GM23338 (cell line): ENCODE data around the gene WSCD2. TPM values are rescaled to one million over a fixed set of nuclear protein-coding genes. Genes with fewer than 3 reads are reported as not detected.

Experiments used
- ATAC-seq: fragments of 200-7000 bp; cut with Tn5 transposase; 3 replicates; pipeline ENCODE4 v1.9.1; 2020
- DNase-seq: peaks from one replicate; pipeline ENCODE4 v3.0.0-alpha.2; 2015; ENCODE audit warnings: low spot score
- H2AFZ ChIP-seq: fragments of 200-600 bp; sonication (generic); 2 replicates; pipeline ENCODE4 v1.8.0; 2016; ENCODE audit warnings: antibody characterized with exemption, mild to moderate bottlenecking, moderate library complexity
- H3F3A ChIP-seq: fragments of 200-600 bp; sonication (generic); replicated peaks from 2 replicates; pipeline ENCODE4 v1.8.0; 2017; ENCODE audit warnings: antibody characterized with exemption, mixed run types, low read depth
- H3K27ac ChIP-seq: fragments of 200-600 bp; sonication (generic); 2 replicates; pipeline ENCODE4 v1.6.1; 2016; ENCODE audit warnings: low read depth
- H3K27me3 ChIP-seq: fragments of 200-600 bp; sonication (generic); 2 replicates; pipeline ENCODE4 v1.8.0; 2016; ENCODE audit warnings: mild to moderate bottlenecking, mixed run types, moderate library complexity; ENCODE audit not compliant: insufficient read depth
- H3K36me3 ChIP-seq: fragments of 200-600 bp; sonication (generic); 2 replicates; pipeline ENCODE4 v1.8.0; 2016; ENCODE audit warnings: mild to moderate bottlenecking; ENCODE audit not compliant: insufficient read depth
- H3K4me1 ChIP-seq: fragments of 200-600 bp; sonication (generic); 2 replicates; pipeline ENCODE4 v1.8.0; 2016; ENCODE audit warnings: mild to moderate bottlenecking, moderate library complexity; ENCODE audit not compliant: insufficient read depth
- H3K4me2 ChIP-seq: fragments of 200-600 bp; sonication (generic); 2 replicates; pipeline ENCODE4 v1.7.1; 2017; ENCODE audit warnings: mixed run types
- H3K4me3 ChIP-seq: fragments of 200-600 bp; sonication (generic); 2 replicates; pipeline ENCODE4 v1.6.1; 2016; ENCODE audit warnings: mixed run types
- H3K79me2 ChIP-seq: fragments of 200-600 bp; sonication (generic); replicated peaks from 2 replicates; pipeline ENCODE4 v1.8.0; 2017; ENCODE audit warnings: mild to moderate bottlenecking; ENCODE audit not compliant: insufficient read depth
- H3K9me2 ChIP-seq: fragments of 200-600 bp; sonication (generic); 2 replicates; pipeline ENCODE4 v1.8.0; 2017; ENCODE audit not compliant: insufficient read depth
- H4K20me1 ChIP-seq: fragments of 200-600 bp; sonication (generic); replicated peaks from 2 replicates; pipeline ENCODE4 v1.8.0; 2017; ENCODE audit warnings: mild to moderate bottlenecking; ENCODE audit not compliant: insufficient read depth
- H3K27ac Mint-ChIP-seq: 2 replicates; pipeline ENCODE4 v1.8.0; 2020; ENCODE audit warnings: inconsistent platforms, mild to moderate bottlenecking, moderate library complexity, mixed read lengths
- H3K27me3 Mint-ChIP-seq: 3 replicates; pipeline ENCODE4 v1.8.0; 2022; ENCODE audit warnings: low read depth, mild to moderate bottlenecking, moderate library complexity, mixed read lengths, inconsistent platforms; ENCODE audit not compliant: insufficient read depth, poor library complexity
- H3K36me3 Mint-ChIP-seq: 3 replicates; pipeline ENCODE4 v1.8.0; 2021; ENCODE audit warnings: low read depth, mild to moderate bottlenecking, inconsistent platforms, moderate library complexity, mixed read lengths
- H3K4me1 Mint-ChIP-seq: 3 replicates; pipeline ENCODE4 v1.8.0; 2020; ENCODE audit warnings: mild to moderate bottlenecking, inconsistent platforms, mixed read lengths
- H3K4me3 Mint-ChIP-seq: 3 replicates; pipeline ENCODE4 v1.8.0; 2021; ENCODE audit warnings: moderate library complexity, mild to moderate bottlenecking, inconsistent platforms, mixed read lengths
- H3K9me3 Mint-ChIP-seq: 3 replicates; pipeline ENCODE4 v1.8.0; 2020; ENCODE audit warnings: moderate library complexity, mild to moderate bottlenecking, inconsistent platforms, mixed read lengths
- CREB1 ChIP-seq: fragments of 250-450 bp; sonication (Bioruptor Pico); IDR thresholded peaks from 2 replicates; pipeline ENCODE4 v1.5.0; 2020; ENCODE audit warnings: low read depth, mild to moderate bottlenecking, moderate library complexity
- EZH2 ChIP-seq: fragments of 200-600 bp; sonication (generic); IDR thresholded peaks from one replicate; pipeline ENCODE4 v1.8.0; 2017; ENCODE audit warnings: antibody characterized with exemption, mild to moderate bottlenecking, low read depth; ENCODE audit not compliant: unreplicated experiment
- EZH2phosphoT487 ChIP-seq: fragments of 200-600 bp; sonication (generic); IDR thresholded peaks from one replicate; pipeline ENCODE4 v1.8.1; 2018; ENCODE audit warnings: antibody characterized with exemption; ENCODE audit not compliant: unreplicated experiment
- JUNB ChIP-seq: IDR thresholded peaks from one replicate; pipeline ENCODE4 v1.6.1; 2016; ENCODE audit warnings: antibody characterized with exemption; ENCODE audit not compliant: unreplicated experiment
- NANOG ChIP-seq: IDR thresholded peaks from 2 replicates; pipeline ENCODE4 v1.6.1; 2016; ENCODE audit warnings: antibody characterized with exemption, borderline replicate concordance
- POLR2AphosphoS5 ChIP-seq: IDR thresholded peaks from 2 replicates; pipeline ENCODE4 v1.6.1; 2016; ENCODE audit warnings: antibody characterized with exemption, low read depth
- STAT1 ChIP-seq: IDR thresholded peaks from one replicate; pipeline ENCODE4 v1.6.1; 2016; ENCODE audit warnings: antibody characterized with exemption; ENCODE audit not compliant: unreplicated experiment
- ZNF114 ChIP-seq: fragments of 250-450 bp; sonication (Bioruptor Pico); IDR thresholded peaks from 2 replicates; pipeline ENCODE4 v1.5.0; 2020; ENCODE audit warnings: mild to moderate bottlenecking, moderate library complexity
- ZNF331 ChIP-seq: fragments of 250-450 bp; sonication (Bioruptor Pico); IDR thresholded peaks from 2 replicates; pipeline ENCODE4 v1.5.0; 2020; ENCODE audit warnings: low read depth, mild to moderate bottlenecking, moderate library complexity
- polyA plus RNA-seq: library from polyadenylated mRNA; unstranded; fragments of >200 nt; fragmentation: Nextera tagmentation; extraction: Ambion mirVana; gene quantifications from 2 replicates; pipeline ENCODE4 v1.2.1, GENCODE V29; 2016
- total RNA-seq: library from RNA; depleted of rRNA; stranded (reverse); fragments of >200 nt; shearing (Covaris generic); gene quantifications from 2 replicates; pipeline ENCODE4 v1.2.3, GENCODE V29; 2014
- TF ChIP-seq, protein P1 (sequence below): IDR thresholded peaks from one replicate; pipeline ENCODE4 v1.6.1; 2018; ENCODE audit warnings: antibody characterized with exemption; ENCODE audit not compliant: unreplicated experiment
- TF ChIP-seq, protein P2 (sequence below), 2 experiments: fragments of 200-600 bp in 1 of 2; sonication (generic) in 1 of 2; conservative IDR thresholded peaks; 2 replicates each; pipeline versions ENCODE4 v1.5.1 to v1.6.1; 2016 to 2017; ENCODE audit warnings: antibody characterized with exemption in 2 of 2, low read depth in 2 of 2, mild to moderate bottlenecking in 2 of 2, moderate library complexity in 1 of 2
- TF ChIP-seq, protein P3 (sequence below): IDR thresholded peaks from 2 replicates; pipeline ENCODE4 v1.6.1; 2016; ENCODE audit warnings: antibody characterized with exemption
- TF ChIP-seq, protein P4 (sequence below): fragments of 250-450 bp; sonication (Bioruptor Pico); IDR thresholded peaks from 2 replicates; pipeline ENCODE4 v1.5.0; 2020; ENCODE audit warnings: mild to moderate bottlenecking, moderate library complexity

The WSCD2 gene
- total and polyA plus RNA-seq, 2 experiments from 2014 or later: 0.66 to 3.1 TPM

DNA sequence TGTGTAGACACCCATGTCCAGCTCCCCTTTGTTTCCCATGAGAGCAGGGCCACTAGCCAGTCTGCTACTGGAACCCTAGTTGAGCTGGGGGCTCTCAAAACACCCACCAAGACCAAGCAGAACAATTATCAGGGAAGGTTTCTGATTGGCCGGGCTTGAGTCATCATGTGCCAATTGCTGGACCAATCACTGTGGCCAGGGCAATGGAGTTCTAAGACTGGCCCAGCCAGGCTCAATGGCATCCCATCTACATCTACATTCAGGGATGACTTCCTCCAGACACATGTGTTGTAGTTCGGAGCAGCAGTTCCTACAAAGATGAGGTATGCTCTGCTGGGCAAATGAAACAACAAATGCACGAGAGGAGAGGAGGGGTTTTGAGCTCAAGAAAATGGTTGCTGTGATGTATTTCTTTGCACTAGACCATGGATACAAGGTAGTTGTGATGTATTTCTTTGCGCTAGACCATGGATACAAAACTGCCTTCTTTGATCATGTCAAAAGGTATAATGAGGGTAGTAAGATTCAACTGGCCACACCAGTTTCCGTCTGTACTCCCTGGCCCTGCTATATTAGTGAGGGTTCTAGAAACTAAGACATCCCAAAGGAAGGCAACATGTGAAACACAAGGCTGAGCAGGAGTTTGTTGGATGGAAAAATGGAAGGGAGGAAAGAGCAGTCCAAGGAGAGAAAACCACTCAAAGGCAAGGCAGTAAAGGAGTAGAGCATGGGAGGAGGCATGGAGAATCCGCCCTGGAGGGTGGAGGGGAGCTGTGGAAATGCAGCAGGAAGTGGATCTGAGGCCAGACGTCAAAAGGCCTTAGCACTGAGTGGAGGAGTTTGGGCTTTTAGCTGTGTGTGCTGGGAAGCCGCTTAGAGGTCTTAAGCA is 8.9 kb upstream of the WSCD2 start:
- Mint-ChIP-seq H3K4me1 (peaks cover 32% of the 10 kb centered on the region), H3K27me3 (peaks cover 5% of the 10 kb centered on the region), H3K9me3 (no peaks in the 10 kb centered on the region), H3K4me3 (no peak overlapping the region; the same call in 2 of the 3 replicates), H3K36me3 (no peaks in the 10 kb centered on the region), H3K27ac (no peak overlapping the region; the same call in 1 of the 2 replicates)
- peak overlapping the region; percentile 91 for H2AFZ ChIP-seq
- no peaks in the 10 kb centered on the region for H3K27me3 ChIP-seq
- no peak overlapping the region for H3K4me2 ChIP-seq
- no peaks in the 10 kb centered on the region for H3K79me2 ChIP-seq
- no peak; the same call in 2 of the 3 replicates for ATAC-seq
- no peak overlapping the region for H3K27ac ChIP-seq
- no peaks in the 10 kb centered on the region for H3K36me3 ChIP-seq
- peaks cover 19% of the 10 kb centered on the region for H3K4me1 ChIP-seq
- TF ChIP-seq EZH2phosphoT487 (no peak), ZNF114 (no peak), CREB1 (no peak), NANOG (no peak), EZH2 (no peak), ZNF331 (CRISPR knock-in tag) (no peak), STAT1 (no peak), POLR2AphosphoS5 (no peak), JUNB (no peak)
- TF ChIP-seq, protein P1, sequence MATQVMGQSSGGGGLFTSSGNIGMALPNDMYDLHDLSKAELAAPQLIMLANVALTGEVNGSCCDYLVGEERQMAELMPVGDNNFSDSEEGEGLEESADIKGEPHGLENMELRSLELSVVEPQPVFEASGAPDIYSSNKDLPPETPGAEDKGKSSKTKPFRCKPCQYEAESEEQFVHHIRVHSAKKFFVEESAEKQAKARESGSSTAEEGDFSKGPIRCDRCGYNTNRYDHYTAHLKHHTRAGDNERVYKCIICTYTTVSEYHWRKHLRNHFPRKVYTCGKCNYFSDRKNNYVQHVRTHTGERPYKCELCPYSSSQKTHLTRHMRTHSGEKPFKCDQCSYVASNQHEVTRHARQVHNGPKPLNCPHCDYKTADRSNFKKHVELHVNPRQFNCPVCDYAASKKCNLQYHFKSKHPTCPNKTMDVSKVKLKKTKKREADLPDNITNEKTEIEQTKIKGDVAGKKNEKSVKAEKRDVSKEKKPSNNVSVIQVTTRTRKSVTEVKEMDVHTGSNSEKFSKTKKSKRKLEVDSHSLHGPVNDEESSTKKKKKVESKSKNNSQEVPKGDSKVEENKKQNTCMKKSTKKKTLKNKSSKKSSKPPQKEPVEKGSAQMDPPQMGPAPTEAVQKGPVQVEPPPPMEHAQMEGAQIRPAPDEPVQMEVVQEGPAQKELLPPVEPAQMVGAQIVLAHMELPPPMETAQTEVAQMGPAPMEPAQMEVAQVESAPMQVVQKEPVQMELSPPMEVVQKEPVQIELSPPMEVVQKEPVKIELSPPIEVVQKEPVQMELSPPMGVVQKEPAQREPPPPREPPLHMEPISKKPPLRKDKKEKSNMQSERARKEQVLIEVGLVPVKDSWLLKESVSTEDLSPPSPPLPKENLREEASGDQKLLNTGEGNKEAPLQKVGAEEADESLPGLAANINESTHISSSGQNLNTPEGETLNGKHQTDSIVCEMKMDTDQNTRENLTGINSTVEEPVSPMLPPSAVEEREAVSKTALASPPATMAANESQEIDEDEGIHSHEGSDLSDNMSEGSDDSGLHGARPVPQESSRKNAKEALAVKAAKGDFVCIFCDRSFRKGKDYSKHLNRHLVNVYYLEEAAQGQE: no peak
- TF ChIP-seq, protein P2, sequence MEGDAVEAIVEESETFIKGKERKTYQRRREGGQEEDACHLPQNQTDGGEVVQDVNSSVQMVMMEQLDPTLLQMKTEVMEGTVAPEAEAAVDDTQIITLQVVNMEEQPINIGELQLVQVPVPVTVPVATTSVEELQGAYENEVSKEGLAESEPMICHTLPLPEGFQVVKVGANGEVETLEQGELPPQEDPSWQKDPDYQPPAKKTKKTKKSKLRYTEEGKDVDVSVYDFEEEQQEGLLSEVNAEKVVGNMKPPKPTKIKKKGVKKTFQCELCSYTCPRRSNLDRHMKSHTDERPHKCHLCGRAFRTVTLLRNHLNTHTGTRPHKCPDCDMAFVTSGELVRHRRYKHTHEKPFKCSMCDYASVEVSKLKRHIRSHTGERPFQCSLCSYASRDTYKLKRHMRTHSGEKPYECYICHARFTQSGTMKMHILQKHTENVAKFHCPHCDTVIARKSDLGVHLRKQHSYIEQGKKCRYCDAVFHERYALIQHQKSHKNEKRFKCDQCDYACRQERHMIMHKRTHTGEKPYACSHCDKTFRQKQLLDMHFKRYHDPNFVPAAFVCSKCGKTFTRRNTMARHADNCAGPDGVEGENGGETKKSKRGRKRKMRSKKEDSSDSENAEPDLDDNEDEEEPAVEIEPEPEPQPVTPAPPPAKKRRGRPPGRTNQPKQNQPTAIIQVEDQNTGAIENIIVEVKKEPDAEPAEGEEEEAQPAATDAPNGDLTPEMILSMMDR (conservative IDR thresholded peaks at IDR 0.05; ENCODE audit: low read depth in 2 of 2): no peak
- TF ChIP-seq, protein P3, sequence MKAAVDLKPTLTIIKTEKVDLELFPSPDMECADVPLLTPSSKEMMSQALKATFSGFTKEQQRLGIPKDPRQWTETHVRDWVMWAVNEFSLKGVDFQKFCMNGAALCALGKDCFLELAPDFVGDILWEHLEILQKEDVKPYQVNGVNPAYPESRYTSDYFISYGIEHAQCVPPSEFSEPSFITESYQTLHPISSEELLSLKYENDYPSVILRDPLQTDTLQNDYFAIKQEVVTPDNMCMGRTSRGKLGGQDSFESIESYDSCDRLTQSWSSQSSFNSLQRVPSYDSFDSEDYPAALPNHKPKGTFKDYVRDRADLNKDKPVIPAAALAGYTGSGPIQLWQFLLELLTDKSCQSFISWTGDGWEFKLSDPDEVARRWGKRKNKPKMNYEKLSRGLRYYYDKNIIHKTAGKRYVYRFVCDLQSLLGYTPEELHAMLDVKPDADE: no peak
- TF ChIP-seq, protein P4, sequence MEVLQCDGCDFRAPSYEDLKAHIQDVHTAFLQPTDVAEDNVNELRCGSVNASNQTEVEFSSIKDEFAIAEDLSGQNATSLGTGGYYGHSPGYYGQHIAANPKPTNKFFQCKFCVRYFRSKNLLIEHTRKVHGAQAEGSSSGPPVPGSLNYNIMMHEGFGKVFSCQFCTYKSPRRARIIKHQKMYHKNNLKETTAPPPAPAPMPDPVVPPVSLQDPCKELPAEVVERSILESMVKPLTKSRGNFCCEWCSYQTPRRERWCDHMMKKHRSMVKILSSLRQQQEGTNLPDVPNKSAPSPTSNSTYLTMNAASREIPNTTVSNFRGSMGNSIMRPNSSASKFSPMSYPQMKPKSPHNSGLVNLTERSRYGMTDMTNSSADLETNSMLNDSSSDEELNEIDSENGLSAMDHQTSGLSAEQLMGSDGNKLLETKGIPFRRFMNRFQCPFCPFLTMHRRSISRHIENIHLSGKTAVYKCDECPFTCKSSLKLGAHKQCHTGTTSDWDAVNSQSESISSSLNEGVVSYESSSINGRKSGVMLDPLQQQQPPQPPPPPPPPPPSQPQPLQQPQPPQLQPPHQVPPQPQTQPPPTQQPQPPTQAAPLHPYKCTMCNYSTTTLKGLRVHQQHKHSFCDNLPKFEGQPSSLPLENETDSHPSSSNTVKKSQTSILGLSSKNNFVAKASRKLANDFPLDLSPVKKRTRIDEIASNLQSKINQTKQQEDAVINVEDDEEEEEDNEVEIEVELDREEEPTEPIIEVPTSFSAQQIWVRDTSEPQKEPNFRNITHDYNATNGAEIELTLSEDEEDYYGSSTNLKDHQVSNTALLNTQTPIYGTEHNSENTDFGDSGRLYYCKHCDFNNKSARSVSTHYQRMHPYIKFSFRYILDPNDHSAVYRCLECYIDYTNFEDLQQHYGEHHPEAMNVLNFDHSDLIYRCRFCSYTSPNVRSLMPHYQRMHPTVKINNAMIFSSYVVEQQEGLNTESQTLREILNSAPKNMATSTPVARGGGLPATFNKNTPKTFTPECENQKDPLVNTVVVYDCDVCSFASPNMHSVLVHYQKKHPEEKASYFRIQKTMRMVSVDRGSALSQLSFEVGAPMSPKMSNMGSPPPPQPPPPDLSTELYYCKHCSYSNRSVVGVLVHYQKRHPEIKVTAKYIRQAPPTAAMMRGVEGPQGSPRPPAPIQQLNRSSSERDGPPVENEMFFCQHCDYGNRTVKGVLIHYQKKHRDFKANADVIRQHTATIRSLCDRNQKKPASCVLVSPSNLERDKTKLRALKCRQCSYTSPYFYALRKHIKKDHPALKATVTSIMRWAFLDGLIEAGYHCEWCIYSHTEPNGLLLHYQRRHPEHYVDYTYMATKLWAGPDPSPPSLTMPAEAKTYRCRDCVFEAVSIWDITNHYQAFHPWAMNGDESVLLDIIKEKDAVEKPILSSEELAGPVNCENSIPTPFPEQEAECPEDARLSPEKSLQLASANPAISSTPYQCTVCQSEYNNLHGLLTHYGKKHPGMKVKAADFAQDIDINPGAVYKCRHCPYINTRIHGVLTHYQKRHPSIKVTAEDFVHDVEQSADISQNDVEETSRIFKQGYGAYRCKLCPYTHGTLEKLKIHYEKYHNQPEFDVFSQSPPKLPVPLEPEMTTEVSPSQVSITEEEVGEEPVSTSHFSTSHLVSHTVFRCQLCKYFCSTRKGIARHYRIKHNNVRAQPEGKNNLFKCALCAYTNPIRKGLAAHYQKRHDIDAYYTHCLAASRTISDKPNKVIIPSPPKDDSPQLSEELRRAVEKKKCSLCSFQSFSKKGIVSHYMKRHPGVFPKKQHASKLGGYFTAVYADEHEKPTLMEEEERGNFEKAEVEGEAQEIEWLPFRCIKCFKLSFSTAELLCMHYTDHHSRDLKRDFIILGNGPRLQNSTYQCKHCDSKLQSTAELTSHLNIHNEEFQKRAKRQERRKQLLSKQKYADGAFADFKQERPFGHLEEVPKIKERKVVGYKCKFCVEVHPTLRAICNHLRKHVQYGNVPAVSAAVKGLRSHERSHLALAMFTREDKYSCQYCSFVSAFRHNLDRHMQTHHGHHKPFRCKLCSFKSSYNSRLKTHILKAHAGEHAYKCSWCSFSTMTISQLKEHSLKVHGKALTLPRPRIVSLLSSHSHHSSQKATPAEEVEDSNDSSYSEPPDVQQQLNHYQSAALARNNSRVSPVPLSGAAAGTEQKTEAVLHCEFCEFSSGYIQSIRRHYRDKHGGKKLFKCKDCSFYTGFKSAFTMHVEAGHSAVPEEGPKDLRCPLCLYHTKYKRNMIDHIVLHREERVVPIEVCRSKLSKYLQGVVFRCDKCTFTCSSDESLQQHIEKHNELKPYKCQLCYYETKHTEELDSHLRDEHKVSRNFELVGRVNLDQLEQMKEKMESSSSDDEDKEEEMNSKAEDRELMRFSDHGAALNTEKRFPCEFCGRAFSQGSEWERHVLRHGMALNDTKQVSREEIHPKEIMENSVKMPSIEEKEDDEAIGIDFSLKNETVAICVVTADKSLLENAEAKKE (CRISPR knock-in tag): no peak
- no peaks in the 10 kb centered on the region for H3F3A ChIP-seq
- no peak overlapping the region for H3K4me3 ChIP-seq
- no peaks in the 10 kb centered on the region for H4K20me1 ChIP-seq
- H3K9me2 ChIP-seq: 0 out of 2 replicates have a peak, but pooled peaks cover 11% of the 10 kb centered on the region
- DNase-seq: no peak
